GM19452 (cell line): ENCODE measurements around the gene FCHO1.

ENCODE experiments used
- ATAC-seq: cut with Tn5 transposase; IDR thresholded peaks from one replicate; pipeline ENCODE4 v1.9.1; 2021; ENCODE audit not compliant: unreplicated experiment

The FCHO1 gene

GRCh38 chr19:17826508-17827056, 75.3 kb downstream of the FCHO1 start:
- no peak for ATAC-seq

GRCh38 chr19:17829855-17830566, 78.7 kb downstream of the FCHO1 start:
- ATAC-seq = no peak

- ATAC-seq = no peak
Observed at GRCh38 chr19:17830567-17831418, 79.5 kb downstream of the FCHO1 start.

- ATAC-seq = no peak
Observed at GRCh38 chr19:17831419-17831888, 80.2 kb downstream of the FCHO1 start.

GRCh38 chr19:17832443-17833208, 81.3 kb downstream of the FCHO1 start:
- ATAC-seq = no peak

GRCh38 chr19:17834350-17835181, 83.3 kb downstream of the FCHO1 start:
- no peak for ATAC-seq

GRCh38 chr19:17835182-17836006, 84.1 kb downstream of the FCHO1 start:
- no peak for ATAC-seq

- ATAC-seq = no peak
Observed at GRCh38 chr19:17836530-17836929, 85.3 kb downstream of the FCHO1 start.

GRCh38 chr19:17837972-17838371, 86.7 kb downstream of the FCHO1 start:
- no peak for ATAC-seq
